Upper lobe of right lung (tissue), 1 donor: ENCODE results near the gene SMAD9. TPM values are rescaled to one million over a fixed set of nuclear protein-coding genes. Genes with fewer than 3 reads are reported as not detected.

ENCODE experiments used
- ATAC-seq: fragments of 200-7000 bp; cut with Tn5 transposase; one replicate; pipeline ENCODE4 v1.9.1; 2020; ENCODE audit warnings: mild to moderate bottlenecking, moderate library complexity
- DNase-seq: peaks from one replicate; pipeline ENCODE4 v3.0.0-alpha.2; 2020
- H3K27ac ChIP-seq: fragments of 200-600 bp; one replicate; pipeline ENCODE4 v1.8.0; 2022
- H3K27me3 ChIP-seq: fragments of 200-600 bp; one replicate; pipeline ENCODE4 v1.8.0; 2022; ENCODE audit warnings: mild to moderate bottlenecking
- H3K36me3 ChIP-seq: fragments of 200-600 bp; one replicate; pipeline ENCODE4 v1.8.0; 2022
- H3K4me1 ChIP-seq: fragments of 200-600 bp; one replicate; pipeline ENCODE4 v1.8.0; 2022
- H3K4me3 ChIP-seq: fragments of 200-600 bp; one replicate; pipeline ENCODE4 v1.8.0; 2022; ENCODE audit warnings: mild to moderate bottlenecking
- H3K9me3 ChIP-seq: fragments of 200-600 bp; one replicate; pipeline ENCODE4 v1.8.0; 2022
- intact Hi-C: fragments of 100-400 bp; cut with DNase I; formaldehyde crosslinking; loops from one replicate; pipeline ENCODE4 v1.11.0; 2022
- total RNA-seq: library from RNA; stranded (reverse); fragmentation: NEBNext Ultra II Directional; extraction: Animal tissue kit (Norgen Biotek cat#: 25700); gene quantifications from one replicate; pipeline ENCODE4 v1.2.1, GENCODE V29; 2021
- TF ChIP-seq, protein P1 (sequence below): fragments of 200-600 bp; IDR thresholded peaks from one replicate; pipeline ENCODE4 v1.8.0; 2022; ENCODE audit warnings: antibody characterized with exemption
- donor health status: DM: no; HTN: yes; CAD: no; lungs with severe emphysema.

Gene SMAD9
- total RNA-seq, 1 donor from 2014 or later: 21.5 TPM

DNA sequence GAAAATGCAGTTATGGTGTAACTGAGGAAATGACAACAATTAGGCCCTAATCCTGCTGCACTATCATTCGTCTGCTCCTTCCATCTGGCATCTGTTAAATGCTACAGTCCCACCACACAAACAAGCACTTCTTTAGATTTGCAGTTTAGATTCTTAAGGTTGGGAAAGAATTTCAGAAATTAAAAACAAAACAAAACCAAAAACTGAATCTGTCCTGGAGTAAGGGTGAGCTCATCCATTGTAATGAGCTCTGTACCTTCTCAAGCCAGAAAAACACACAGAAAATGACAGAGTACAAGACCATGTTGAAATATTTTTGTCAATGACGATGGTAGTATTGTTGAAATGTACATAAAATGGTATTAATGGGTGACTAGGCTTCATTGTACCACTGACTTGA lies 28.3 kb downstream of the SMAD9 start:
- Histone ChIP-seq H3K36me3 (no peaks in the 10 kb centered on the region), H3K9me3 (no peaks in the 10 kb centered on the region), H3K4me3 (no peak overlapping the region), H3K27ac (no peak overlapping the region), H3K27me3 (no peaks in the 10 kb centered on the region), H3K4me1 (no peaks in the 10 kb centered on the region)
- DNase-seq (no peak), ATAC-seq (no peak)
- intact Hi-C loops: no loop called here
- TF ChIP-seq, protein P1, sequence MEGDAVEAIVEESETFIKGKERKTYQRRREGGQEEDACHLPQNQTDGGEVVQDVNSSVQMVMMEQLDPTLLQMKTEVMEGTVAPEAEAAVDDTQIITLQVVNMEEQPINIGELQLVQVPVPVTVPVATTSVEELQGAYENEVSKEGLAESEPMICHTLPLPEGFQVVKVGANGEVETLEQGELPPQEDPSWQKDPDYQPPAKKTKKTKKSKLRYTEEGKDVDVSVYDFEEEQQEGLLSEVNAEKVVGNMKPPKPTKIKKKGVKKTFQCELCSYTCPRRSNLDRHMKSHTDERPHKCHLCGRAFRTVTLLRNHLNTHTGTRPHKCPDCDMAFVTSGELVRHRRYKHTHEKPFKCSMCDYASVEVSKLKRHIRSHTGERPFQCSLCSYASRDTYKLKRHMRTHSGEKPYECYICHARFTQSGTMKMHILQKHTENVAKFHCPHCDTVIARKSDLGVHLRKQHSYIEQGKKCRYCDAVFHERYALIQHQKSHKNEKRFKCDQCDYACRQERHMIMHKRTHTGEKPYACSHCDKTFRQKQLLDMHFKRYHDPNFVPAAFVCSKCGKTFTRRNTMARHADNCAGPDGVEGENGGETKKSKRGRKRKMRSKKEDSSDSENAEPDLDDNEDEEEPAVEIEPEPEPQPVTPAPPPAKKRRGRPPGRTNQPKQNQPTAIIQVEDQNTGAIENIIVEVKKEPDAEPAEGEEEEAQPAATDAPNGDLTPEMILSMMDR: no peak

DNA sequence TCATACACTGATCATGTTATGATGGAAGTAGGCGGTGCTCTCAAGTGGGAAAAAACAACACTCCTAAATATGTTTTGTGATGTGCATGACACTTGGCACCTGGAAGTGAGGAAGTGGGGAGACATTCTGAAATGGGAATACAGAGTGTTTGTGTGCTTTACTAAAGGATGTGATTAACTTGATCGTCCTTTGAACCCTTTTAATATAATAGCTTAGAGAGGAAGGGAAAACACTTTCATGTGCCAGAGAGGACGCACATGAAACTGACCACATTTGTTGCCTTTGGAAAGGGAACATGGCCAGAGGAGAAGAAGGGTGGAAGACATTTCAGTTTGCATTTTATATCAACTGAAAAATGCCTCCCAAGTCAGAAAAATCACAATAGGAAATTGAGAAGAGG lies 31.4 kb downstream of the SMAD9 start:
- intact Hi-C loops: no loop called here
- ATAC-seq (no peak), DNase-seq (no peak)
- Histone ChIP-seq H3K9me3 (no peaks in the 10 kb centered on the region), H3K4me1 (no peaks in the 10 kb centered on the region), H3K4me3 (no peak overlapping the region), H3K36me3 (no peaks in the 10 kb centered on the region), H3K27me3 (no peaks in the 10 kb centered on the region), H3K27ac (no peak overlapping the region)
- TF ChIP-seq, protein P1: no peak

DNA sequence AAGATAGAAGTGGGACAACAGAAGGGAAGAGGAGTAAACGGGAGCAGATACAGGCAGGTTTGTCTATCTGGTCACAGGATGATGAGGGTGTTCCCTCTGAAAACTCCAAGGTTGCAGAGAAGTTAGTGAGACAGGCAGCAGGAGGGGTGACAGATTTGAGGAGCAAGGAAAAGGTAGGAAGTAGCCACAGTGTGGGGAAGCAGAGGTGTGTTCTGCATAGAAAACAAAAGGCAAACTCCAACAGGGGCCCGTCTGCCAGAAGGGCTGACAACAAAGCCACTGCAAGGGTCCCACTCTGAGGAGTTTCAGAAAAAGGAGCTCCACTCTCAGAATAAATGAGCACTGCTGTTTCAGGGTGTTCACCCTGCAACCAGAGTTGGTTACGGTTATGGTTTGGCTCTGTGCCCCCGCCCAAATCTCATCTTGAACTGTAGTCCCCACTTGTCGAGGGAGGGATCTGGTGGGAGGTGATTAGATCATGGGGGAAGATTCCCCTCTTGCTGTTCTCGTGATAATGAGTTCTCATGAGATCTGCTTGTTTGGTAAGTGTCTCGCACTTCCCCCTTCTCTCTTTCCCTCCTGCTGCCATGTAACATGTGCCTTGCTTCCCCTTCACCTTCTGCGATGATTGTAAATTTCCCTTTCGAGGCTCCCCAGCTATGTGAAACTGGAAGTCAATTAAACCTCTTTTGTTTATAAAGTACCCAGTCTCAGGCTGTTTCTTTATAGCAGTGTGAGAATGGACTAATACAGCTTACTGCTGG lies 32.1 kb downstream of the SMAD9 start:
- no peak for DNase-seq
- intact Hi-C loops: no loop called here
- Histone ChIP-seq H3K27me3 (no peaks in the 10 kb centered on the region), H3K27ac (no peak overlapping the region), H3K4me3 (no peak overlapping the region), H3K4me1 (no peaks in the 10 kb centered on the region), H3K9me3 (no peaks in the 10 kb centered on the region), H3K36me3 (no peaks in the 10 kb centered on the region)
- no peak for ATAC-seq
- TF ChIP-seq, protein P1: no peak

DNA sequence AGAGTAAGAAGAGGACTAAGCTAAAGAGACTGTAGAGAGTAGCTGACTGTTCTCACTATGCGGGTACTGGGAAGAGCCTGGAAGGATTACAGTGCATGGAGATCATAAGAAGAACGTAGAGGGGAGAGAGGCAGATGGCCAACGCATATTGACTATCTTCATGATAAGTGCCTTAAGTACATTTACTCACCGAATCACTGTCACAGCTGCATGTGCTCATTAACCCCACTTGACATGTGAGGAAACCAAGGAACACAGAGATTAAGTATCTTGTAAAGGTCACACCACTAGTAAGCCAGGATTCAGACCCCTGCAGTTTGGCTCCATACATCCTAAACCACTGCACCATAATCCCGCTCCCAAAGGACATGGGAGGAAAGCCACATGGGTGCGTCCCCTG lies 34.1 kb downstream of the SMAD9 start:
- TF ChIP-seq, protein P1: no peak
- no peaks in the 10 kb centered on the region for H3K4me1 ChIP-seq
- intact Hi-C loops: no loop called here

DNA sequence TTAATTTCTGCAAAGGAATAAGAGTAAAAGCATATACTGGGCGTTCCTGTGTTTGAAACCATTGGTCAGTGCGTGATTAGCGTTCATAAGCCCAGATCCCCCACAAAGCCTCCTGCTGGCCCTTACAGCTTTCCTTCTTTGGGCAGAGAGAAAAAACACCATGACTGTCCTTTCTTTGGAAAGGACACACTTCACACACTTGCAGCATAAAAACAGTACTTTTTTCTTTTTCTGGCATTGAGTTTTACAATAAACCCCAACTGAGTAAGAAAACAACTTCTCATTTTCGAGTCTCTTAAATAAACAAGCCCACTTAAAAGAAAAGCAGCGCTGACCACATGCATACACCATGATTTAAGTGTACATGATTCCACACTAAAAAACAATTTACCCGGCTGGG lies 35.8 kb downstream of the SMAD9 start:
- TF ChIP-seq, protein P1: no peak
- no peaks in the 10 kb centered on the region for H3K4me1 ChIP-seq
- H3K4me3 ChIP-seq: no peak overlapping the region
- H3K36me3 ChIP-seq: no peaks in the 10 kb centered on the region
- ATAC-seq (no peak), DNase-seq (no peak)
- intact Hi-C loops: no loop called here
- no peaks in the 10 kb centered on the region for H3K27me3 ChIP-seq
- no peaks in the 10 kb centered on the region for H3K9me3 ChIP-seq
- H3K27ac ChIP-seq: no peak overlapping the region

More for the DNA sequence above, 34.1 kb downstream of the SMAD9 start:
- DNase-seq: no peak
- no peak for ATAC-seq
- no peak overlapping the region for H3K27ac ChIP-seq
- H3K9me3 ChIP-seq: no peaks in the 10 kb centered on the region
- H3K36me3 ChIP-seq: no peaks in the 10 kb centered on the region
- no peaks in the 10 kb centered on the region for H3K27me3 ChIP-seq
- no peak overlapping the region for H3K4me3 ChIP-seq
